Heart left ventricle (tissue), 16 donors: Measurements from ENCODE around the gene KRTAP20-4. TPM values are rescaled to one million over a fixed set of nuclear protein-coding genes. Genes with fewer than 3 reads are reported as not detected.

Experiments
- ATAC-seq, 4 donors: fragments of 200-7000 bp; cut with Tn5 transposase; one replicate each; pipeline ENCODE4 v1.9.1; 2020 to 2022; ENCODE audit warnings: moderate library complexity in 4 of 4, mild to moderate bottlenecking in 3 of 4, moderate number of reproducible peaks in 1 of 4
- DNase-seq, 5 donors: peaks; one replicate each; pipeline ENCODE4 v3.0.0-alpha.2; 2020
- H3K27ac ChIP-seq, 12 donors: fragments of 200-600 bp; sonication (generic) in 4 of 12; one replicate each; pipeline versions ENCODE4 v1.5.0 to v1.8.0; 2016 to 2022; ENCODE audit warnings: mild to moderate bottlenecking in 2 of 12
- H3K27me3 ChIP-seq, 9 donors: fragments of 200-600 bp; sonication (generic) in 2 of 9; one replicate each; pipeline versions ENCODE4 v1.5.1 to v1.8.0; 2016 to 2022; ENCODE audit warnings: mild to moderate bottlenecking in 3 of 9
- H3K36me3 ChIP-seq, 9 donors: fragments of 200-600 bp; sonication (generic) in 2 of 9; one replicate each; pipeline versions ENCODE4 v1.5.0 to v1.8.0; 2018 to 2022; ENCODE audit warnings: mild to moderate bottlenecking in 2 of 9
- H3K4me1 ChIP-seq, 12 donors: fragments of 200-600 bp; sonication (generic) in 4 of 12; one replicate each; pipeline versions ENCODE4 v1.5.0 to v1.8.0; 2016 to 2022; ENCODE audit warnings: mild to moderate bottlenecking in 3 of 12
- H3K4me3 ChIP-seq, 12 donors: fragments of 200-600 bp; sonication (generic) in 4 of 12; one replicate each; pipeline versions ENCODE4 v1.5.0 to v1.8.0; 2017 to 2022; ENCODE audit warnings: mild to moderate bottlenecking in 9 of 12, moderate library complexity in 4 of 12
- H3K9me3 ChIP-seq, 12 donors: fragments of 200-600 bp; sonication (generic) in 4 of 12; one replicate each; pipeline versions ENCODE4 v1.5.0 to v1.8.0; 2016 to 2022; ENCODE audit warnings: mild to moderate bottlenecking in 1 of 12
- POLR2A ChIP-seq, 2 donors: fragments of 450-650 bp; IDR thresholded peaks; one replicate each; pipeline ENCODE4 v1.6.1; 2017; ENCODE audit warnings: antibody characterized with exemption in 2 of 2, mild to moderate bottlenecking in 2 of 2, moderate library complexity in 2 of 2
- WGBS, 4 donors: extraction: QIAGEN DNeasy Blood & Tissue Kit in 2 of 4; methylation state at CpG; one replicate each; pipeline versions ENCODE4 v1.1.5 to v1.1.7; 2013 to 2018; 5-methylcytosine and 5-hydroxymethylcytosine counted together
- intact Hi-C, 10 donors: fragments of 100-400 bp; cut with DNase I; formaldehyde crosslinking; loops; one replicate each; pipeline versions ENCODE4 v1.11.1 to v1.14.2; 2022
- polyA plus RNA-seq, 2 donors: library from polyadenylated mRNA; stranded (reverse); fragments of 200-250 nt; gene quantifications; one replicate each; pipeline ENCODE4 v1.2.3, GENCODE V29; 2013
- total RNA-seq, 9 donors: library from RNA; depleted of rRNA in 2 of 9; stranded (reverse); fragments of >200 nt in 2 of 9; fragmentation: NEBNext Ultra II Directional in 3 of 9; extraction: Animal tissue kit (Norgen Biotek cat#: 25700) in 3 of 9; gene quantifications; one replicate each; pipeline versions ENCODE4 v1.1.0 to v1.2.4, GENCODE V29; 2016 to 2023
- TF ChIP-seq, protein P1 (sequence below), 12 donors: fragments of 200-600 bp; sonication (generic) in 4 of 12; IDR thresholded peaks; one replicate each; pipeline versions ENCODE4 v1.5.0 to v1.8.0; 2018 to 2022; ENCODE audit warnings: antibody characterized with exemption in 12 of 12, mild to moderate bottlenecking in 5 of 12
- donor health status: ischemic (EF 13 %, LVEDD 7.1; RV severe dilation, severe dysfunction).
- donor health status: healthy with polysubstance abuse.
- donor health status: DM: no; HTN: yes; CAD: no.
- donor health status: DM: no; HTN: no; CAD: no.
- donor health status: ischemic (EF 25% LVEDD 6.9; RV normal size, moderate dysfunction).
- donor health status: ischemic (EF 25% LVEDD 5.7; RV mildly dilated, moderate dysfunction).
- donor health status: healthy.
- donor health status: DM: yes; HTN: yes; CAD: no.
- donor health status: ischemic (EF 35%, LVEDD 5.7; RV mildly dilated, moderate dysfunction).
- donor health status: nonischemic (EF 11% LVEDD 7.7; RV severe dilation, severe dysfunction).
- donor health status: DM: yes; HTN: yes; CAD: no.
- donor health status: PGD.
- donor health status: ischemic (EF 29% LVEDD 5.4; RV normal size, mild dysfunction).
- donor health status: nonischemic (EF 23%, LVEDD 6.1; RV moderate dilation, normal function).

Gene KRTAP20-4
- total and polyA plus RNA-seq, 11 donors = not detected

DNA sequence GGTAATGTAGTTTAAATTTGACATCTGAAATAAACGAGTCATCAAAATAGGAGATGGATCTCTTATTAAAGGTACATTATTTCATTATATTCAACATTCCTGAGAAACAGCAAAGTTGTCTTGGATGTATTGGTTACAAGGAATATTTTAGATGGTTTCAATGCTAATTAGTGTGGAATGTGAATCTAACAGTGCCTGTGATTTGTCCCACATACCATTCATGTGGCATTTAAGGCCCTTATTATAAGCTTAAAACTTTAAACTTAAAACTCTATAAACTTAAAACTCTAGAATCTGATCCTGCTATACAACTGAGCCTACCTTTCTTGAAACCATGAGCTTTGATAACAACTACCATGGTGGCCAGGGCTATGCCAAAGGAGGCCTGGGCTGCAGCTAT lies 19.6 kb upstream of the KRTAP20-4 start, which contains the start of gene KRTAP22-1:
Gene KRTAP22-1 (plus strand): TSS at position 301 of the 400 bp plus-strand sequence.
- Histone ChIP-seq H3K36me3 (no peaks in the 10 kb centered on the region), H3K27ac (no peak within 1 kb of the TSS), H3K4me1 (no peaks in the 10 kb centered on the region), H3K4me3 (no peak within 1 kb of the TSS), H3K9me3 (peaks cover 0 to 5% (median 0%) of the 10 kb centered on the region in 12 donors), H3K27me3 (no peaks in the 10 kb centered on the region)
- 41 to 100% (median 67%) methylated on average over 1 of the region's 1 CpG for WGBS, 4 donors
- intact Hi-C loops = no loop called here
- ATAC-seq (no peak), DNase-seq (no peak)
- no peak for TF ChIP-seq POLR2A (IDR thresholded peaks at IDR 0.05)
- TF ChIP-seq, protein P1, sequence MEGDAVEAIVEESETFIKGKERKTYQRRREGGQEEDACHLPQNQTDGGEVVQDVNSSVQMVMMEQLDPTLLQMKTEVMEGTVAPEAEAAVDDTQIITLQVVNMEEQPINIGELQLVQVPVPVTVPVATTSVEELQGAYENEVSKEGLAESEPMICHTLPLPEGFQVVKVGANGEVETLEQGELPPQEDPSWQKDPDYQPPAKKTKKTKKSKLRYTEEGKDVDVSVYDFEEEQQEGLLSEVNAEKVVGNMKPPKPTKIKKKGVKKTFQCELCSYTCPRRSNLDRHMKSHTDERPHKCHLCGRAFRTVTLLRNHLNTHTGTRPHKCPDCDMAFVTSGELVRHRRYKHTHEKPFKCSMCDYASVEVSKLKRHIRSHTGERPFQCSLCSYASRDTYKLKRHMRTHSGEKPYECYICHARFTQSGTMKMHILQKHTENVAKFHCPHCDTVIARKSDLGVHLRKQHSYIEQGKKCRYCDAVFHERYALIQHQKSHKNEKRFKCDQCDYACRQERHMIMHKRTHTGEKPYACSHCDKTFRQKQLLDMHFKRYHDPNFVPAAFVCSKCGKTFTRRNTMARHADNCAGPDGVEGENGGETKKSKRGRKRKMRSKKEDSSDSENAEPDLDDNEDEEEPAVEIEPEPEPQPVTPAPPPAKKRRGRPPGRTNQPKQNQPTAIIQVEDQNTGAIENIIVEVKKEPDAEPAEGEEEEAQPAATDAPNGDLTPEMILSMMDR (IDR thresholded peaks at IDR 0.05) = no peak

DNA sequence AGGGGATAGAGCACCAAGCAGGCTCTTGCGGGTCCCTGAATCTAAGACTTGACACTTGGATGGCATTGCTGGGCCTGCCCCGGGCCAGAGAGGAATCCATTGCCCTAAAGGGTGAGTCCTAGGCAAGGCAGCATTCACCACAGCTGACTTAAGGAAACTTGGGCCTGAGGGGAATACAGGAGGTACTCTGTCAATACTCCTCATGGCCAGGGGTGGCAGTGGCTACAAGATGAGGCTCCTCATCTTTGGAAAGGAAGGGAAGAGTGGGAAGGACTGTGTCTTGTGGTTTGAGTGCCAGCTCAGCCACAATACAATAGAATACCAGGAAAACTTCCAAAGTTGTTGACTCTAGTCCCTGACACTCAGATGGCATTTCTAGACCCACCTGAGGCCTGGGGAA lies 14.5 kb upstream of the KRTAP20-4 start:
- intact Hi-C loops = no loop called here
- Histone ChIP-seq H3K27ac (no peak overlapping the region), H3K9me3 (peaks cover 0 to 7% (median 0%) of the 10 kb centered on the region in 12 donors), H3K27me3 (no peaks in the 10 kb centered on the region), H3K36me3 (no peaks in the 10 kb centered on the region), H3K4me1 (no peaks in the 10 kb centered on the region), H3K4me3 (no peak overlapping the region)
- ATAC-seq = no peak
- TF ChIP-seq, protein P1 (IDR thresholded peaks at IDR 0.05) = no peak
- TF ChIP-seq POLR2A (IDR thresholded peaks at IDR 0.05) = no peak
- 83 to 100% (median 88%) methylated on average over 2 of the region's 2 CpGs for WGBS, 4 donors
- DNase-seq = no peak

DNA sequence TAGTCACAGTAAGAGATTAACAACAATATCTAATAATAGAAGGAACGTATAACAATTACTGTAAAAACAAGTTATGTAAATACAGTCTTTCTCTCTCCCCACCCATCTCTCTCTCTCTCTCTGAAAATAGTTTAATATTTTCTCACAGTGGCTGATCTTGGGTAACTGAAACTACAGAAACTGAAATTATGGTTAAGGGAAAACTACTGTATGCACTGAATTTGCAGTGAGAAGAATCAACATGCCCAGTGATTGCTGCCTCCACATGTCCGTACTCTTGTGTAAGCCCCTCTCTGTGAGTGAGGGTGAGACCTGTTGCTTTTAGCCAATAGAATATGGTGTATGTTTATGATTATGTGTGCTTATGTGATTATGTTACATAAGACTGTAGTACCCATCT lies 8.3 kb upstream of the KRTAP20-4 start:
- ATAC-seq = no peak
- no peak for DNase-seq
- no peaks in the 10 kb centered on the region for H3K27me3 ChIP-seq
- intact Hi-C loops = no loop called here
- no peak for TF ChIP-seq POLR2A (IDR thresholded peaks at IDR 0.05)
- TF ChIP-seq, protein P1 (IDR thresholded peaks at IDR 0.05) = no peak
- peaks cover 0 to 13% (median 0%) of the 10 kb centered on the region in 12 donors for H3K9me3 ChIP-seq
- H3K4me1 ChIP-seq = no peaks in the 10 kb centered on the region
- 81 to 85% (median 83%) methylated on average over 2 of the region's 2 CpGs for WGBS, 4 donors
- H3K36me3 ChIP-seq = no peaks in the 10 kb centered on the region
- no peak overlapping the region for H3K4me3 ChIP-seq
- H3K27ac ChIP-seq = no peak overlapping the region

DNA sequence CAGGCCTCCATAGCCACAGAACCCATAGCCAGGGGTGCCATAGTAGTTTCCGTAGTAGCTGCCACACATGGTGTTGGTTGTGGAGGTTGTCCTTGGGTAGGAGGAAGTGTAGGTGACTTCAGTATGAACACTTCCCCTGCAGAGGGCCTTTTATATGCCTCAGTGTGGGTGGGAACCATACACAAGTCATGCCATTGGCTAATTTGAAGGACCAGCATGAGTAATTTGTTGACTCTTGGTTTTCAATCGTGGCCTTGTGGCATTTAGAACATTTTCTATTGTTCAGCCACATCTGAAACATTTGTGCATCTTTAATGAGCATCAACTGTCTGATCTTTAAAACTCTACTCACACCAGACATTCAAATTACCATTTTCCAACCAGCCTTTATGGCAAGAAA lies 6.6 kb upstream of the KRTAP20-4 start, which contains the start of gene KRTAP6-1:
Gene KRTAP6-1 (minus strand): TSS at position 95 of the 400 bp plus-strand sequence. CDS start 26 bp downstream, at position 69.
- Histone ChIP-seq H3K27ac (no peak within 1 kb of the TSS), H3K4me3 (no peak within 1 kb of the TSS), H3K36me3 (no peaks in the 10 kb centered on the region), H3K27me3 (no peaks in the 10 kb centered on the region), H3K4me1 (no peaks in the 10 kb centered on the region), H3K9me3 (peaks cover 0 to 10% (median 0%) of the 10 kb centered on the region in 12 donors)
- ATAC-seq = no peak
- 28 to 69% (median 50%) methylated on average over 1 to 2 of the region's 2 CpGs for WGBS, 4 donors
- no peak for DNase-seq
- intact Hi-C loops = no loop called here
- no peak for TF ChIP-seq POLR2A (IDR thresholded peaks at IDR 0.05)
- TF ChIP-seq, protein P1 (IDR thresholded peaks at IDR 0.05) = no peak
